Activated naive CD4-positive, alpha-beta T cell treated with anti-CD3 and anti-CD28 coated beads, Interleukin-2, amount 10 ng/mL, durations not matched to agents 7 days and 5 days (primary cell): ENCODE measurements around the gene SLC17A6.

ENCODE experiments used
- CTCF ChIA-PET: fragments of 350-600 bp; sonication (Branson Sonifier 250); formaldehyde crosslinking; loops from one replicate; lab custom pipeline; 2021; ENCODE audit warnings: antibody characterized with exemption; lab: Charles Lee
- DNase-seq: peaks from one replicate; pipeline ENCODE4 v3.0.0-alpha.2; 2020
- H3K27ac Mint-ChIP-seq: one replicate; pipeline ENCODE4 v1.8.0; 2021; ENCODE audit warnings: mild to moderate bottlenecking, moderate library complexity, mixed read lengths
- H3K27me3 Mint-ChIP-seq: one replicate; pipeline ENCODE4 v1.8.0; 2021; ENCODE audit warnings: mild to moderate bottlenecking, mixed read lengths
- H3K36me3 Mint-ChIP-seq: one replicate; pipeline ENCODE4 v1.8.0; 2021; ENCODE audit warnings: mixed read lengths
- H3K4me1 Mint-ChIP-seq: one replicate; pipeline ENCODE4 v1.8.0; 2021; ENCODE audit warnings: mixed read lengths
- H3K4me3 Mint-ChIP-seq: one replicate; pipeline ENCODE4 v1.8.0; 2021; ENCODE audit warnings: mild to moderate bottlenecking, moderate library complexity, mixed read lengths
- H3K9me3 Mint-ChIP-seq: one replicate; pipeline ENCODE4 v1.8.0; 2021; ENCODE audit warnings: mixed read lengths

SLC17A6 gene

GRCh38 chr11:22426915-22427314, 88.7 kb downstream of the SLC17A6 start:
- Mint-ChIP-seq H3K4me1 (no peaks in the 10 kb centered on the region), H3K36me3 (no peaks in the 10 kb centered on the region), H3K27me3 (peaks cover under 1% of the 10 kb centered on the region), H3K9me3 (no peaks in the 10 kb centered on the region), H3K27ac (no peak overlapping the region), H3K4me3 (no peak overlapping the region)
- CTCF ChIA-PET: no interaction called here
- DNase-seq: no peak
